Smooth muscle cell (in vitro differentiated cells): ENCODE measurements around the gene ATP5F1D. TPM values are rescaled to one million over a fixed set of nuclear protein-coding genes. Genes with fewer than 3 reads are reported as not detected.

Experiments
- DNase-seq: peaks from one replicate; lab custom pipeline; 2025; ENCODE audit not compliant: unreplicated experiment; lab: John Stamatoyannopoulos, UW
- H2AFZ ChIP-seq: fragments of 200-600 bp; sonication (generic); 2 replicates; pipeline ENCODE4 v1.6.0; 2016; ENCODE audit warnings: antibody characterized with exemption, low read depth, mild to moderate bottlenecking
- H3F3A ChIP-seq: fragments of 200-600 bp; sonication (generic); 2 replicates; pipeline ENCODE4 v1.6.0; 2017; ENCODE audit warnings: antibody characterized with exemption, low read depth
- H3K27ac ChIP-seq: fragments of 200-600 bp; sonication (generic); 2 replicates; pipeline ENCODE4 v1.5.1; 2016; ENCODE audit warnings: low read depth, mild to moderate bottlenecking
- H3K27me3 ChIP-seq: fragments of 200-600 bp; sonication (generic); 2 replicates; pipeline ENCODE4 v1.6.1; 2016; ENCODE audit warnings: low read depth, mild to moderate bottlenecking
- H3K36me3 ChIP-seq: fragments of 200-600 bp; sonication (generic); 2 replicates; pipeline ENCODE4 v1.5.1; 2016; ENCODE audit warnings: low read depth
- H3K4me1 ChIP-seq: fragments of 200-600 bp; sonication (generic); 2 replicates; pipeline ENCODE4 v1.5.1; 2016; ENCODE audit warnings: low read depth
- H3K4me2 ChIP-seq: fragments of 200-600 bp; sonication (generic); 2 replicates; pipeline ENCODE4 v1.6.0; 2016; ENCODE audit warnings: mild to moderate bottlenecking
- H3K4me3 ChIP-seq: fragments of 200-600 bp; sonication (generic); 2 replicates; pipeline ENCODE4 v1.5.1; 2016; ENCODE audit warnings: mild to moderate bottlenecking
- H3K79me2 ChIP-seq: fragments of 200-600 bp; sonication (generic); 2 replicates; pipeline ENCODE4 v1.6.0; 2016; ENCODE audit warnings: low read depth, mild to moderate bottlenecking
- H3K9ac ChIP-seq: fragments of 200-600 bp; sonication (generic); 2 replicates; pipeline ENCODE4 v1.6.0; 2016; ENCODE audit warnings: low read depth
- H3K9me3 ChIP-seq: fragments of 200-600 bp; sonication (generic); replicated peaks from 2 replicates; pipeline ENCODE4 v1.5.1; 2016; ENCODE audit warnings: low read depth
- H4K20me1 ChIP-seq: fragments of 200-600 bp; sonication (generic); 2 replicates; pipeline ENCODE4 v1.6.0; 2016; ENCODE audit warnings: low read depth
- CTCF ChIP-seq: fragments of 200-600 bp; sonication (generic); IDR thresholded peaks from 2 replicates; pipeline ENCODE4 v1.5.1; 2017; ENCODE audit warnings: borderline replicate concordance, mild to moderate bottlenecking, antibody characterized with exemption; ENCODE audit not compliant: insufficient read depth, poor library complexity, severe bottlenecking
- WGBS: methylation state at CpG from one replicate; pipeline ENCODE4 v1.1.7; 2016; ENCODE audit warnings: low lambda C conversion rate; 5-methylcytosine and 5-hydroxymethylcytosine counted together
- polyA plus RNA-seq: library from polyadenylated mRNA; unstranded; fragments of >200 nt; fragmentation: Nextera tagmentation; extraction: Ambion mirVana; gene quantifications from 2 replicates; pipeline ENCODE4 v1.2.1, GENCODE V29; 2016
- total RNA-seq: library from RNA; depleted of rRNA; stranded (reverse); fragments of >200 nt; gene quantifications from 2 replicates; pipeline ENCODE4 v1.2.3, GENCODE V29; 2014

ATP5F1D gene
- total and polyA plus RNA-seq, 2 experiments from 2014 or later = 68.8 to 272 TPM

GRCh38 chr19:1237027-1237659, 4.4 kb upstream of the ATP5F1D start:
- H3K9me3 ChIP-seq = no peaks in the 10 kb centered on the region
- H4K20me1 ChIP-seq = peaks cover 42% of the 10 kb centered on the region
- DNase-seq = no peak
- H3K79me2 ChIP-seq = peaks cover 13% of the 10 kb centered on the region
- peaks cover 12% of the 10 kb centered on the region for H3K4me1 ChIP-seq
- no peak overlapping the region for H2AFZ ChIP-seq
- H3F3A ChIP-seq = peaks cover 26% of the 10 kb centered on the region
- H3K27me3 ChIP-seq = no peaks in the 10 kb centered on the region
- peak overlapping the region; percentile 76 for H3K9ac ChIP-seq
- H3K27ac ChIP-seq = peak overlapping the region; percentile 47
- H3K4me2 ChIP-seq = peak overlapping the region; percentile 95
- H3K36me3 ChIP-seq = no peaks in the 10 kb centered on the region
- WGBS = 0% methylated on average over 24 of the region's 60 CpGs
- peak overlapping the region; percentile 64 for H3K4me3 ChIP-seq
- no peak for TF ChIP-seq CTCF

DNA sequence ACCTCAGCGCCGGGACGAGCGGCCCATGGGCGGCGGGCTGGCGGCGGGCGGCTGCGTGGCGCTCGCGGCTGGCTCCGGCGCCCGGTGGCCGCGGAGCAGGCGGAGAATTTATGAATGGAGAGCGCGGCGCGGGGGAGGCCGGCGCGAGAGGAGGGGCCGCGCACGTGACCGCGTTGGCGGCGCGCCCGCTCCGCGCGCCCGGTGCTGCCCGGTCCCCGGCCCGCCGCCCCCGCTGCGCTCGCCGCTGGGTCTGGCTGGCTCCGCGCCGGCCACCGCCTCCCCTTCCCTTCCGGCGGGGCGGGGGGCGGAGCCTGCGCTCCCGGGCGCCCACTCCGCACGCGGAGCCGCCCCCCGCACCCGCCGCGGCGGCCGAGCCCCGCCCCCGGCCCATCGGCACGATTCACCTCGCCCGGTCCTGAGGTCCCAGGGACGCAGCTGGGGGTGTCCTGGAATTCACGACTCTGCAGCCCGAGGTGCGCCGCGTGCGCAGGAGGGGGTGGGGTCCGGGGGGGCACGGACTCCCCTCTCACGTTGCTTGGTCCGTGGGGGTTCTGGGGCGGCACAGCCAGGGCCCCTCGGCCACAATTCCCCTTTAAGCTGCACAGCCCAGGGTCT, 3.7 kb upstream of the ATP5F1D start, which contains the start of gene CBARP:
TSS of gene CBARP (minus strand) at position 252 of the 615 bp plus-strand sequence. CDS start 1,905 bp downstream, outside the sequence.
- Histone ChIP-seq H3F3A (peaks cover 20% of the 10 kb centered on the region), H2AFZ (no peak within 1 kb of the TSS), H3K4me1 (peaks cover 15% of the 10 kb centered on the region), H3K9ac (peak within 1 kb of the TSS; percentile 76), H3K4me3 (peak within 1 kb of the TSS; percentile 64), H3K27me3 (no peaks in the 10 kb centered on the region), H3K4me2 (peak within 1 kb of the TSS; percentile 95), H3K27ac (peak within 1 kb of the TSS; percentile 88), H4K20me1 (peaks cover 35% of the 10 kb centered on the region), H3K79me2 (peaks cover 20% of the 10 kb centered on the region), H3K9me3 (no peaks in the 10 kb centered on the region), H3K36me3 (no peaks in the 10 kb centered on the region)
- no peak for TF ChIP-seq CTCF
- WGBS = under 1% methylated on average over 21 of the region's 87 CpGs
- peak; percentile 22 for DNase-seq

- H3K4me2 ChIP-seq = peak overlapping the region; percentile 82
- DNase-seq = no peak
- H3K27me3 ChIP-seq = no peaks in the 10 kb centered on the region
- H2AFZ ChIP-seq = no peak overlapping the region
- H3K4me1 ChIP-seq = peaks cover 15% of the 10 kb centered on the region
- H4K20me1 ChIP-seq = peaks cover 29% of the 10 kb centered on the region
- 80% methylated on average over 32 of the region's 34 CpGs for WGBS
- peaks cover 19% of the 10 kb centered on the region for H3F3A ChIP-seq
- H3K4me3 ChIP-seq = peak overlapping the region; percentile 40
- peak overlapping the region; percentile 88 for H3K27ac ChIP-seq
- no peaks in the 10 kb centered on the region for H3K36me3 ChIP-seq
- no peak for TF ChIP-seq CTCF
- H3K9ac ChIP-seq = no peak overlapping the region
- no peaks in the 10 kb centered on the region for H3K9me3 ChIP-seq
- H3K79me2 ChIP-seq = peaks cover 25% of the 10 kb centered on the region
Observed at GRCh38 chr19:1238369-1239303, 2.9 kb upstream of the ATP5F1D start.
